ENCODE data around the gene ADH1A. TPM values are rescaled to one million over a fixed set of nuclear protein-coding genes. Genes with fewer than 3 reads are reported as not detected.

The ADH1A gene
- total RNA-seq, 1 experiment from 2014 or later = not detected

DNA sequence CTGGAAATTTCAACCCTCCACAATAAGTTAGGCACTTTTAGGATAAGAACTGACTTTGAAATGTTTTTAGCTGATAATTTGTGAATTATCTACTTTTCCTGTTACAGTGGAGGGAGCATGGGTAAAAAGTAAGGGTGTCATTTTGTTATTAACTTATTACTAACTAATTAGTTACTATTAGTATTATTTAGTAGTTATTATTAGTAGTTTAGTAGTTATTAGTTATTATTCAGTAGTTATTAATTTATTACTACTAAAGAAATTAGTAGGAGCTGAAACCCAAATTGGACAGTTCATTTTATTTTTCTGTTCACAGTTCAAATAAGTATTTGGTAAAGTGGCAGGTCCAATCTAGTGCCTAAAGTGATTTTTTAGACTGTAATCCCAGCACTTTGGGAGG is 5.4 kb downstream of the ADH1A start:
- no peaks in the 10 kb centered on the region for H3K4me1 ChIP-seq (ENCODE audit: insufficient read depth, low read length)
- H4K91ac ChIP-seq (ENCODE audit: insufficient read length, low read depth, low read length) = no peak overlapping the region
- no peak overlapping the region for H3K14ac ChIP-seq (ENCODE audit: insufficient read depth, low read length)
- H3K4ac ChIP-seq (ENCODE audit: low read depth, low read length) = no peak overlapping the region
- H4K5ac ChIP-seq (ENCODE audit: insufficient read length, low read depth, low read length) = no peak overlapping the region
- no peaks in the 10 kb centered on the region for H3K9me3 ChIP-seq (ENCODE audit: control insufficient read depth, low read depth, low read length)
- no peak overlapping the region for H2BK5ac ChIP-seq (ENCODE audit: insufficient read length, low read length)
- no peak overlapping the region for H2AFZ ChIP-seq (ENCODE audit: low read length)
- no peak overlapping the region for H3K27ac ChIP-seq (ENCODE audit: insufficient read length, low read depth, low read length)
- no peak for DNase-seq
- no peak overlapping the region for H3K23ac ChIP-seq (ENCODE audit: insufficient read length, low read depth, low read length)
- H3K79me1 ChIP-seq (ENCODE audit: insufficient read depth, low read depth, low read length, poor library complexity, severe bottlenecking) = no peaks in the 10 kb centered on the region
- no peak overlapping the region for H3K56ac ChIP-seq (ENCODE audit: insufficient read length, low read depth, low read length)
- no peak overlapping the region for H3K4me3 Mint-ChIP-seq
- H4K8ac ChIP-seq (replicated peaks; ENCODE audit: insufficient read length, low read depth, low read length) = no peak overlapping the region
- H3K18ac ChIP-seq (ENCODE audit: insufficient read length, low read depth, low read length) = no peak overlapping the region
- no peaks in the 10 kb centered on the region for H3K9me3 Mint-ChIP-seq
- no peak overlapping the region for H3K4me2 ChIP-seq (ENCODE audit: insufficient read depth, insufficient read length, low read length)
- H3K36me3 Mint-ChIP-seq (ENCODE audit: insufficient read depth in 1 of 3, low read depth in 3 of 3) = no peaks in the 10 kb centered on the region
- H3K27ac Mint-ChIP-seq = no peak overlapping the region
- no peak overlapping the region for H2BK12ac ChIP-seq (ENCODE audit: insufficient read length, low read depth, low read length)
- no peak overlapping the region for H3K9ac ChIP-seq (ENCODE audit: extremely low read depth, insufficient read length, low read length)
- H3K79me2 ChIP-seq (ENCODE audit: insufficient read depth, low read length) = no peaks in the 10 kb centered on the region
- H4K20me1 ChIP-seq (ENCODE audit: control insufficient read depth, insufficient read depth, insufficient read length) = no peaks in the 10 kb centered on the region
- no peak overlapping the region for H2BK120ac ChIP-seq (ENCODE audit: low read depth, low read length, poor library complexity, severe bottlenecking)
- H3K23me2 ChIP-seq (ENCODE audit: insufficient read length, low read depth, low read length, poor library complexity, severe bottlenecking) = no peaks in the 10 kb centered on the region
- H2BK20ac ChIP-seq (ENCODE audit: low read depth, low read length, poor library complexity, severe bottlenecking) = no peak overlapping the region
- no peaks in the 10 kb centered on the region for H3K27me3 ChIP-seq (ENCODE audit: insufficient read depth, low read length)
- H2BK15ac ChIP-seq (ENCODE audit: low read depth, low read length) = no peak overlapping the region
- TF ChIP-seq, protein P1, sequence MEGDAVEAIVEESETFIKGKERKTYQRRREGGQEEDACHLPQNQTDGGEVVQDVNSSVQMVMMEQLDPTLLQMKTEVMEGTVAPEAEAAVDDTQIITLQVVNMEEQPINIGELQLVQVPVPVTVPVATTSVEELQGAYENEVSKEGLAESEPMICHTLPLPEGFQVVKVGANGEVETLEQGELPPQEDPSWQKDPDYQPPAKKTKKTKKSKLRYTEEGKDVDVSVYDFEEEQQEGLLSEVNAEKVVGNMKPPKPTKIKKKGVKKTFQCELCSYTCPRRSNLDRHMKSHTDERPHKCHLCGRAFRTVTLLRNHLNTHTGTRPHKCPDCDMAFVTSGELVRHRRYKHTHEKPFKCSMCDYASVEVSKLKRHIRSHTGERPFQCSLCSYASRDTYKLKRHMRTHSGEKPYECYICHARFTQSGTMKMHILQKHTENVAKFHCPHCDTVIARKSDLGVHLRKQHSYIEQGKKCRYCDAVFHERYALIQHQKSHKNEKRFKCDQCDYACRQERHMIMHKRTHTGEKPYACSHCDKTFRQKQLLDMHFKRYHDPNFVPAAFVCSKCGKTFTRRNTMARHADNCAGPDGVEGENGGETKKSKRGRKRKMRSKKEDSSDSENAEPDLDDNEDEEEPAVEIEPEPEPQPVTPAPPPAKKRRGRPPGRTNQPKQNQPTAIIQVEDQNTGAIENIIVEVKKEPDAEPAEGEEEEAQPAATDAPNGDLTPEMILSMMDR (conservative IDR thresholded peaks at IDR 0.05) = no peak
- H3K4me1 Mint-ChIP-seq = no peaks in the 10 kb centered on the region
- no peak overlapping the region for H3T11ph ChIP-seq (ENCODE audit: low read length)
- no peak overlapping the region for H2AK5ac ChIP-seq (ENCODE audit: insufficient read length, low read length)
- H3K27me3 Mint-ChIP-seq (ENCODE audit: low read depth) = no peaks in the 10 kb centered on the region
